Measurements from ENCODE around the gene PAK4. TPM values are rescaled to one million over a fixed set of nuclear protein-coding genes. Genes with fewer than 3 reads are reported as not detected.

Gene PAK4
- total and polyA plus RNA-seq, 2 of the 13 experiments (the other 11 are each of a cell fraction or from before 2014, with no cell fraction given), result 9.5 to 17.8 TPM

DNA sequence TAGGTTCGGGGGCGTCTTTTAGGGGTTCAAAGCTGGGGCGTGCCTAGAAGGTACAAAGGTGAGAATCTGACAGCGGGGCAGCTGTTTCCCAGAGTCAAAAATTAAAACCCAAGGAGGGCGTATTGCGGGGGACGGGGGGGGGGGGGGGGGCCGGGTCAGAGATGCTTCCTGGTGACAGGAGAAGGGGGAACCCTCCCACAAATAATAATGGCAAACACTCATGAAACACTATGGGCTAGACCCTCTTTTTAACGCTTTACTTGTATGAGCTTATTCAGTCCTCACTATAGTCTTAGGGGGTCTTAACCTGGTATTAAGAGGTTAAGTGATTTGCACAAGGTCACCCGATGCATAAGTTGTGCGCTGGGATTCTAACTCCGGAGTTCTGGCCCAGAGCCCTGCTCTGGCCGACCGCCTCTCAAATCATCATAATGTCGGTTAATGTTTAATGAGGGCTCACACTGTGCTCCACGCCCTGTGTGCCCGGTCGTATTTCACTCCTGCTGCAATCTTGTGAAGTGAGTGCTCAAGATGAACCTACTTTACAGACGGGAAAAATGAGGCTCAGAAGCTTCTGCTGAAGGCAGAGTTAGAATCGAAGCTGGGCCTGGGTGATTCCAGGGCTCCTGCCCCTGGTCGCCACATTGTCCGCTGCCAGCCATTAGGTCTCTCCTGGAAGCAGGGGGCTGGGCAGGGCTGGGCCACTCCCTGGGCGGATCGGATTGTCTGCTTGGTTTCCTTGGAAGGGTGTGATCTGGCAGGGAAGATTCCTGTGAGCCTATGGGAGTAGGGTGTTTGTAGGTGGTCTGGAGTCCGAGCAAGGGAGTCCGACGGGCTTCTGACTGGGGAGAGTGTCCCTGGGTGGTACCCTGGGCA, 964 bp downstream of the PAK4 start (continued):
- peak; percentile 70; the same call in 1 of the 2 replicates for TF ChIP-seq ZNF670 (CRISPR knock-in tag; IDR thresholded peaks at IDR 0.05; ENCODE audit: borderline replicate concordance)
- TF ChIP-seq, protein P1, sequence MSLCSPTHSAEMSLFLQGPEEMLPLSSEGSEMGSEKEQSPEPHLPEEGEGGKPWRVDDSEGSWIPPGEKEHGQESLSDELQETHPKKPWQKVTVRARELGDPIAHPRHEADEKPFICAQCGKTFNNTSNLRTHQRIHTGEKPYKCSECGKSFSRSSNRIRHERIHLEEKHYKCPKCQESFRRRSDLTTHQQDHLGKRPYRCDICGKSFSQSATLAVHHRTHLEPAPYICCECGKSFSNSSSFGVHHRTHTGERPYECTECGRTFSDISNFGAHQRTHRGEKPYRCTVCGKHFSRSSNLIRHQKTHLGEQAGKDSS (CRISPR knock-in tag; IDR thresholded peaks at IDR 0.05; ENCODE audit: borderline replicate concordance, low read depth), result peak; percentile 94; the same call in 1 of the 2 replicates
- 0 out of 2 replicates have a peak, but pooled peaks have one; percentile 31 for TF ChIP-seq ZNF776 (CRISPR knock-in tag; IDR thresholded peaks at IDR 0.05)
- no peak for TF ChIP-seq FOXO1 (CRISPR knock-in tag; IDR thresholded peaks at IDR 0.05)
- peak; percentile 35; the same call in 1 of the 2 replicates for TF ChIP-seq MIXL1 (CRISPR knock-in tag; IDR thresholded peaks at IDR 0.05)
- no peak for TF ChIP-seq RFX1 (IDR thresholded peaks at IDR 0.05)
- no peak for TF ChIP-seq SKI (IDR thresholded peaks at IDR 0.05; ENCODE audit: partially characterized antibody)
- TF ChIP-seq, protein P2, sequence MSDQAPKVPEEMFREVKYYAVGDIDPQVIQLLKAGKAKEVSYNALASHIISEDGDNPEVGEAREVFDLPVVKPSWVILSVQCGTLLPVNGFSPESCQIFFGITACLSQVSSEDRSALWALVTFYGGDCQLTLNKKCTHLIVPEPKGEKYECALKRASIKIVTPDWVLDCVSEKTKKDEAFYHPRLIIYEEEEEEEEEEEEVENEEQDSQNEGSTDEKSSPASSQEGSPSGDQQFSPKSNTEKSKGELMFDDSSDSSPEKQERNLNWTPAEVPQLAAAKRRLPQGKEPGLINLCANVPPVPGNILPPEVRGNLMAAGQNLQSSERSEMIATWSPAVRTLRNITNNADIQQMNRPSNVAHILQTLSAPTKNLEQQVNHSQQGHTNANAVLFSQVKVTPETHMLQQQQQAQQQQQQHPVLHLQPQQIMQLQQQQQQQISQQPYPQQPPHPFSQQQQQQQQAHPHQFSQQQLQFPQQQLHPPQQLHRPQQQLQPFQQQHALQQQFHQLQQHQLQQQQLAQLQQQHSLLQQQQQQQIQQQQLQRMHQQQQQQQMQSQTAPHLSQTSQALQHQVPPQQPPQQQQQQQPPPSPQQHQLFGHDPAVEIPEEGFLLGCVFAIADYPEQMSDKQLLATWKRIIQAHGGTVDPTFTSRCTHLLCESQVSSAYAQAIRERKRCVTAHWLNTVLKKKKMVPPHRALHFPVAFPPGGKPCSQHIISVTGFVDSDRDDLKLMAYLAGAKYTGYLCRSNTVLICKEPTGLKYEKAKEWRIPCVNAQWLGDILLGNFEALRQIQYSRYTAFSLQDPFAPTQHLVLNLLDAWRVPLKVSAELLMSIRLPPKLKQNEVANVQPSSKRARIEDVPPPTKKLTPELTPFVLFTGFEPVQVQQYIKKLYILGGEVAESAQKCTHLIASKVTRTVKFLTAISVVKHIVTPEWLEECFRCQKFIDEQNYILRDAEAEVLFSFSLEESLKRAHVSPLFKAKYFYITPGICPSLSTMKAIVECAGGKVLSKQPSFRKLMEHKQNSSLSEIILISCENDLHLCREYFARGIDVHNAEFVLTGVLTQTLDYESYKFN (CRISPR knock-in tag; conservative IDR thresholded peaks at IDR 0.05), result peak; percentile 38
- TF ChIP-seq ZNF549 (CRISPR knock-in tag; IDR thresholded peaks at IDR 0.05), result no peak
- no peak for TF ChIP-seq RAD21 (CRISPR knock-in tag; IDR thresholded peaks at IDR 0.05)
- no peak for TF ChIP-seq NBN (conservative IDR thresholded peaks at IDR 0.05)
- TF ChIP-seq KDM5B (CRISPR knock-in tag; IDR thresholded peaks at IDR 0.05; ENCODE audit: borderline replicate concordance), result peak; percentile 23; the same call in 1 of the 2 replicates
- TF ChIP-seq, protein P3, sequence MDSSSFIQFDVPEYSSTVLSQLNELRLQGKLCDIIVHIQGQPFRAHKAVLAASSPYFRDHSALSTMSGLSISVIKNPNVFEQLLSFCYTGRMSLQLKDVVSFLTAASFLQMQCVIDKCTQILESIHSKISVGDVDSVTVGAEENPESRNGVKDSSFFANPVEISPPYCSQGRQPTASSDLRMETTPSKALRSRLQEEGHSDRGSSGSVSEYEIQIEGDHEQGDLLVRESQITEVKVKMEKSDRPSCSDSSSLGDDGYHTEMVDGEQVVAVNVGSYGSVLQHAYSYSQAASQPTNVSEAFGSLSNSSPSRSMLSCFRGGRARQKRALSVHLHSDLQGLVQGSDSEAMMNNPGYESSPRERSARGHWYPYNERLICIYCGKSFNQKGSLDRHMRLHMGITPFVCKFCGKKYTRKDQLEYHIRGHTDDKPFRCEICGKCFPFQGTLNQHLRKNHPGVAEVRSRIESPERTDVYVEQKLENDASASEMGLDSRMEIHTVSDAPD (CRISPR knock-in tag; IDR thresholded peaks at IDR 0.05), result no peak
- TF ChIP-seq GABPB1 (CRISPR knock-in tag; IDR thresholded peaks at IDR 0.05), result no peak
- no peak for TF ChIP-seq PAX8 (CRISPR knock-in tag; IDR thresholded peaks at IDR 0.05; ENCODE audit: borderline replicate concordance)
- no peak for TF ChIP-seq ZNF780A (CRISPR knock-in tag; IDR thresholded peaks at IDR 0.05)
- no peak for TF ChIP-seq MED8 (CRISPR knock-in tag; IDR thresholded peaks at IDR 0.05; ENCODE audit: insufficient replicate concordance)
- TF ChIP-seq, protein P4, sequence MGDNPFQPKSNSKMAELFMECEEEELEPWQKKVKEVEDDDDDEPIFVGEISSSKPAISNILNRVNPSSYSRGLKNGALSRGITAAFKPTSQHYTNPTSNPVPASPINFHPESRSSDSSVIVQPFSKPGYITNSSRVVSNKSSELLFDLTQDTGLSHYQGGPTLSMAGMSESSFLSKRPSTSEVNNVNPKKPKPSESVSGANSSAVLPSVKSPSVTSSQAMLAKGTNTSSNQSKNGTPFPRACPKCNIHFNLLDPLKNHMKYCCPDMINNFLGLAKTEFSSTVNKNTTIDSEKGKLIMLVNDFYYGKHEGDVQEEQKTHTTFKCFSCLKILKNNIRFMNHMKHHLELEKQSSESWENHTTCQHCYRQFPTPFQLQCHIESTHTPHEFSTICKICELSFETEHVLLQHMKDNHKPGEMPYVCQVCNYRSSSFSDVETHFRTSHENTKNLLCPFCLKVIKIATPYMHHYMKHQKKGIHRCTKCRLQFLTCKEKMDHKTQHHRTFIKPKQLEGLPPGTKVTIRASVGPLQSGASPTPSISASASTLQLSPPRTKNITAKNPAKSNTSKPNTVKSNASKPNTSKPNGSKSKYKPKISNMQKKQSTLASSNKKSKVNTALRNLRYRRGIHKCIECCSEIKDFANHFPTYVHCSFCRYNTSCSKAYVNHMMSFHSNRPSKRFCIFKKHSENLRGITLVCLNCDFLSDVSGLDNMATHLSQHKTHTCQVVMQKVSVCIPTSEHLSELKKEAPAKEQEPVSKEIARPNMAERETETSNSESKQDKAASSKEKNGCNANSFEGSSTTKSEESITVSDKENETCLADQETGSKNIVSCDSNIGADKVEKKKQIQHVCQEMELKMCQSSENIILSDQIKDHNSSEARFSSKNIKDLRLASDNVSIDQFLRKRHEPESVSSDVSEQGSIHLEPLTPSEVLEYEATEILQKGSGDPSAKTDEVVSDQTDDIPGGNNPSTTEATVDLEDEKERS (CRISPR knock-in tag; IDR thresholded peaks at IDR 0.05), result no peak
- no peak for TF ChIP-seq BRCA1 (CRISPR knock-in tag; IDR thresholded peaks at IDR 0.05)
- no peak for TF ChIP-seq TSC22D2 (CRISPR knock-in tag; IDR thresholded peaks at IDR 0.05; ENCODE audit: borderline replicate concordance)
- no peak for TF ChIP-seq RNF2 (conservative IDR thresholded peaks at IDR 0.05; ENCODE audit: low read depth)

Measured in HepG2 (cell line).